SK-N-SH (cell line): ENCODE data around the gene SMOC1. TPM values are rescaled to one million over a fixed set of nuclear protein-coding genes. Genes with fewer than 3 reads are reported as not detected.

Experiments
- CTCF ChIA-PET: fragments of 300-600, 350-600 bp; formaldehyde crosslinking; extraction: SDS; loops from one replicate; lab custom pipeline; 2021; lab: Yijun Ruan, JAX
- POLR2A ChIA-PET: fragments of 350-600 bp; sonication (Branson Sonifier 250); formaldehyde crosslinking; extraction: SDS; loops from one replicate; lab custom pipeline; 2020; ENCODE audit warnings: antibody characterized with exemption, inconsistent platforms; lab: Yijun Ruan, JAX
- DNase-seq: peaks from one replicate; pipeline ENCODE4 v3.0.0; 2012
- H2AFZ ChIP-seq: fragments of 200-600 bp; sonication (generic); 2 replicates; pipeline ENCODE4 v1.8.1; 2016; ENCODE audit warnings: antibody characterized with exemption, mild to moderate bottlenecking, low read depth
- H3F3A ChIP-seq: fragments of 200-600 bp; sonication (generic); replicated peaks from 2 replicates; pipeline ENCODE3; 2016; ENCODE audit warnings: antibody characterized with exemption, mild to moderate bottlenecking; ENCODE audit not compliant: insufficient read depth
- H3K27ac ChIP-seq, 2 experiments: fragments of 200-500 bp in 1 of 2; fragments of 200-600 bp in 1 of 2; sonication (Bioruptor generic) in 1 of 2; sonication (generic), shearing (Covaris generic) in 1 of 2; 2 replicates each; pipeline versions ENCODE4 v1.5.1 to v1.6.1; 2014 to 2016; ENCODE audit warnings: low read depth in 2 of 2, inconsistent platforms in 1 of 2, low read length in 1 of 2, mild to moderate bottlenecking in 1 of 2, mixed read lengths in 1 of 2
- H3K27me3 ChIP-seq: fragments of 200-600 bp; sonication (generic), shearing (Covaris generic); 2 replicates; pipeline ENCODE4 v1.6.1; 2016; ENCODE audit warnings: mixed run types; ENCODE audit not compliant: insufficient read depth
- H3K36me3 ChIP-seq, 2 experiments: fragments of 200-500 bp in 1 of 2; fragments of 200-600 bp in 1 of 2; sonication (Bioruptor generic) in 1 of 2; sonication (generic) in 1 of 2; replicated peaks in 1 of 2; 2 replicates each; pipeline versions ENCODE3 to v1.5.1; 2014 to 2016; ENCODE audit warnings: low read length in 1 of 2, mild to moderate bottlenecking in 1 of 2; ENCODE audit not compliant: insufficient read depth in 2 of 2, control insufficient read depth in 1 of 2
- H3K4me1 ChIP-seq, 2 experiments: fragments of 200-500 bp in 1 of 2; fragments of 200-600 bp in 1 of 2; sonication (Bioruptor generic) in 1 of 2; sonication (generic), shearing (Covaris generic) in 1 of 2; 2 replicates each; pipeline versions ENCODE4 v1.5.1 to v1.6.1; 2014 to 2016; ENCODE audit warnings: low read depth in 1 of 2, low read length in 1 of 2, mixed run types in 1 of 2; ENCODE audit not compliant: insufficient read depth in 2 of 2, control insufficient read depth in 1 of 2
- H3K4me2 ChIP-seq: fragments of 200-600 bp; sonication (generic), shearing (Covaris generic); 2 replicates; pipeline ENCODE4 v1.6.1; 2017; ENCODE audit warnings: mixed run types
- H3K4me3 ChIP-seq, 2 experiments: fragments of 200-500 bp in 1 of 2; fragments of 200-600 bp in 1 of 2; sonication (Bioruptor generic) in 1 of 2; sonication (generic), shearing (Covaris generic) in 1 of 2; 2 replicates each; pipeline versions ENCODE4 v1.5.1 to v1.8.1; 2014 to 2016; ENCODE audit warnings: low read depth in 2 of 2, inconsistent platforms in 1 of 2, low read length in 1 of 2, mild to moderate bottlenecking in 1 of 2, mixed read lengths in 1 of 2, moderate library complexity in 1 of 2
- H3K79me2 ChIP-seq: fragments of 200-600 bp; sonication (generic); 2 replicates; pipeline ENCODE4 v1.8.1; 2017; ENCODE audit warnings: mild to moderate bottlenecking; ENCODE audit not compliant: insufficient read depth
- H3K9ac ChIP-seq: fragments of 200-600 bp; sonication (generic); 2 replicates; pipeline ENCODE4 v1.6.1; 2017; ENCODE audit warnings: mixed run types
- H3K9me2 ChIP-seq: fragments of 200-600 bp; sonication (generic); 2 replicates; pipeline ENCODE4 v1.6.1; 2017; ENCODE audit warnings: mixed run types
- H3K9me3 ChIP-seq: fragments of 200-600 bp; sonication (generic); 2 replicates; pipeline ENCODE4 v1.6.1; 2017; ENCODE audit warnings: mixed run types, mild to moderate bottlenecking, moderate library complexity
- H4K20me1 ChIP-seq: fragments of 200-600 bp; sonication (generic); 2 replicates; pipeline ENCODE4 v1.6.1; 2017; ENCODE audit warnings: mild to moderate bottlenecking, mixed run types; ENCODE audit not compliant: insufficient read depth
- FOXM1 ChIP-seq: IDR thresholded peaks from 2 replicates; pipeline ENCODE4 v1.4.0; 2012; ENCODE audit warnings: low read depth, mild to moderate bottlenecking
- JUND ChIP-seq: IDR thresholded peaks from 2 replicates; pipeline ENCODE4 v1.4.0; 2012
- NFIC ChIP-seq: IDR thresholded peaks from 2 replicates; pipeline ENCODE4 v1.4.0; 2012; ENCODE audit warnings: borderline replicate concordance
- NRF1 ChIP-seq: IDR thresholded peaks from 2 replicates; pipeline ENCODE4 v1.6.1; 2012; ENCODE audit warnings: low read depth, mild to moderate bottlenecking, low read length
- PBX3 ChIP-seq: IDR thresholded peaks from 2 replicates; pipeline ENCODE4; 2012
- SMC3 ChIP-seq: IDR thresholded peaks from 2 replicates; pipeline ENCODE4 v1.6.1; 2012; ENCODE audit warnings: low read depth, low read length, improper control_type of control experiment
- TAF1 ChIP-seq: IDR thresholded peaks from 2 replicates; pipeline ENCODE4 v1.6.1; 2012; ENCODE audit warnings: low read depth, mild to moderate bottlenecking, low read length, moderate library complexity, borderline replicate concordance
- WGBS: methylation state at CpG from one replicate; pipeline ENCODE4 v1.1.6; 2017; ENCODE audit warnings: low lambda C conversion rate; 5-methylcytosine and 5-hydroxymethylcytosine counted together
- polyA plus RNA-seq, 3 experiments: library from polyadenylated mRNA; depleted of rRNA; stranded (reverse); fragments of >200 nt; gene quantifications; 2 replicates each; pipeline ENCODE4 v1.2.3, GENCODE V29; 2012
- TF ChIP-seq, protein P1 (sequence below): IDR thresholded peaks from 2 replicates; pipeline ENCODE4 v1.4.0; 2012; ENCODE audit warnings: low read depth, borderline replicate concordance

Gene SMOC1
- polyA plus RNA-seq, 1 of the 3 experiments (the other 2 are of a cell fraction) = not detected

DNA sequence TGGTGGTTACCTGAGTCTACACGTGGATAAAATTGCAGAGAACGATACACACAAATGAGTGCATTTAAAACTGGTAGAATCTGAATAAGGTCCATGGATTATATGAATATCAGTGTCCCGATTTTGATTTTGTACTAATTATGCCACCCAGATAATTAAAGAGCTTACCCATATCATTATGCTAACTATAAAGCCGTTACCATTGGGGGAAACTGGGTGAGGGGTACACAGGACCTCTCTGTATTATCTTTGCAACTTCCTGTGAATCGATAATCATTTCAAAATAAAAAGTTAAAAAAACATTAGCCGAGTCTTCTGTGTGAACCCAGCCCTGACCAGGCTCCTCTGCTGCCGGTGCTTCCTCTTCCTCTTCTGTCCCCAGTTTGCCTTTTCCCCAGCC is 107.1 kb downstream of the SMOC1 start:
- WGBS = 19% methylated on average over 7 of the region's 7 CpGs
- H3K27ac ChIP-seq = no peak overlapping the region
- no peak overlapping the region for H3K9ac ChIP-seq
- H3K36me3 ChIP-seq = no peaks in the 10 kb centered on the region
- DNase-seq = no peak
- CTCF ChIA-PET = interaction anchor here (1.0 kb wide), 1 partner anchor 27 kb away, joined by 4 read pairs; no protein-coding TSS in a partner anchor
- H3K4me2 ChIP-seq = no peak overlapping the region
- H3K27me3 ChIP-seq = no peaks in the 10 kb centered on the region
- no peaks in the 10 kb centered on the region for H3K9me2 ChIP-seq
- H3K9me3 ChIP-seq = no peaks in the 10 kb centered on the region
- TF ChIP-seq TAF1 = no peak
- no peak for TF ChIP-seq NFIC
- TF ChIP-seq JUND = no peak
- no peak for TF ChIP-seq NRF1
- no peak for TF ChIP-seq SMC3
- no peak for TF ChIP-seq PBX3
- TF ChIP-seq, all 33 proteins: peak for 0
- H3K4me3 ChIP-seq = no peak overlapping the region
- H4K20me1 ChIP-seq = no peaks in the 10 kb centered on the region
- POLR2A ChIA-PET = no interaction called here
- H2AFZ ChIP-seq = no peak overlapping the region
- no peaks in the 10 kb centered on the region for H3F3A ChIP-seq
- H3K79me2 ChIP-seq = no peaks in the 10 kb centered on the region
- no peaks in the 10 kb centered on the region; a peak in 1 of 4 replicates for H3K4me1 ChIP-seq

DNA sequence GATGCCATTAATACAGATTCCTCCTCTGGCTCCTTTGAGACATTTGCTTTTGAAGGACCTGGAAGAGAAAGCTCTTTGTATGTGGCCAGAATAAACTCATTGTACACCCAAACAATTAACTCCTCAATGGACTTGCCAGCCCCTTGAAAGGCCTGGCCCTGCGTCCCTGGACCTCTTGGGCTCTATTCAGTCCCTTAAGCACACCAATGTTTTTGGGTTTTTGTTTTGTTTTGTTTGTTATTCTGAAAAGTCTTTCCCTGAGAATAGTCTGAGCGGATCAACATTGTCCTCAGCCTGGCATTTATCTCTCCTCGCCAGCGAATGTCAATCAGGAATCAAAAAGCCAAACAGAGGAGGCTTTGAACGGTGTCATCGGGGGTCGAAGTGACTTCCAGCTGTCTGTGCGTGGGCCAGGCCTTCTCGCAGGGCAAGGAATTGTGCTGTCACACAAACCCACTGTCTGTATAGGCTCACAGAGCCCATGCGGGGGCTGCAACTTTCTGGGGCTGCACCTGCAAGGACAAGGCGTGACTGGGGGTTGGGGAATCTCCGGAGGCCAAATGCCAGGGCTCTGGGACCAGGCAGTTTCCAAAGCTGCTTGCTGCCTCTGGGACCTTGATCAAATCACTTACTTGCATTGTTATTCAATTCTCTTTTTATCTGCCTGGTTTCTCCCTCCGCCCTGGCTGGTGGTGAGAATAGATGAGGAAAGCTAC is 108.3 kb downstream of the SMOC1 start:
- Histone ChIP-seq H3K9me2 (no peaks in the 10 kb centered on the region), H3K4me2 (no peak overlapping the region), H3K36me3 (no peaks in the 10 kb centered on the region), H3K9me3 (no peaks in the 10 kb centered on the region), H4K20me1 (no peaks in the 10 kb centered on the region), H3K79me2 (no peaks in the 10 kb centered on the region), H3K27me3 (no peaks in the 10 kb centered on the region), H3K4me1 (no peaks in the 10 kb centered on the region; a peak in 1 of 4 replicates), H3F3A (no peaks in the 10 kb centered on the region), H3K4me3 (no peak overlapping the region), H3K27ac (no peak overlapping the region), H3K9ac (no peak overlapping the region), H2AFZ (no peak overlapping the region)
- ChIA-PET CTCF (interaction anchor here (0.8 to 1.4 kb wide), 2 partner anchors 11 to 169 kb away, joined by 3 to 4 read pairs; no protein-coding TSS in a partner anchor), POLR2A (no interaction called here)
- TF ChIP-seq, protein P1, sequence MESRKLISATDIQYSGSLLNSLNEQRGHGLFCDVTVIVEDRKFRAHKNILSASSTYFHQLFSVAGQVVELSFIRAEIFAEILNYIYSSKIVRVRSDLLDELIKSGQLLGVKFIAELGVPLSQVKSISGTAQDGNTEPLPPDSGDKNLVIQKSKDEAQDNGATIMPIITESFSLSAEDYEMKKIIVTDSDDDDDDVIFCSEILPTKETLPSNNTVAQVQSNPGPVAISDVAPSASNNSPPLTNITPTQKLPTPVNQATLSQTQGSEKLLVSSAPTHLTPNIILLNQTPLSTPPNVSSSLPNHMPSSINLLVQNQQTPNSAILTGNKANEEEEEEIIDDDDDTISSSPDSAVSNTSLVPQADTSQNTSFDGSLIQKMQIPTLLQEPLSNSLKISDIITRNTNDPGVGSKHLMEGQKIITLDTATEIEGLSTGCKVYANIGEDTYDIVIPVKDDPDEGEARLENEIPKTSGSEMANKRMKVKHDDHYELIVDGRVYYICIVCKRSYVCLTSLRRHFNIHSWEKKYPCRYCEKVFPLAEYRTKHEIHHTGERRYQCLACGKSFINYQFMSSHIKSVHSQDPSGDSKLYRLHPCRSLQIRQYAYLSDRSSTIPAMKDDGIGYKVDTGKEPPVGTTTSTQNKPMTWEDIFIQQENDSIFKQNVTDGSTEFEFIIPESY = no peak
- TF ChIP-seq TAF1 = no peak
- no peak for TF ChIP-seq FOXM1
- TF ChIP-seq NFIC = no peak
- 39% methylated on average over 13 of the region's 13 CpGs for WGBS
- DNase-seq = no peak
